IMR-90 (cell line): Measurements from ENCODE around the gene VPS35L. TPM values are rescaled to one million over a fixed set of nuclear protein-coding genes. Genes with fewer than 3 reads are reported as not detected.

Source experiments
- ATAC-seq: fragments of 200-7000 bp; cut with Tn5 transposase; 2 replicates; pipeline ENCODE4 v1.9.1; 2020; ENCODE audit warnings: low read depth, mild to moderate bottlenecking, moderate library complexity
- BruUV-seq: library from RNA; stranded (reverse); fragments of 400-500 nt; replicated peaks from 2 replicates; lab custom pipeline; 2021; lab: Mats Ljungman, UMichigan
- CTCF ChIA-PET: fragments of 300-600 bp; formaldehyde crosslinking; extraction: SDS; loops from one replicate; lab custom pipeline; 2021; ENCODE audit warnings: antibody characterized with exemption; lab: Yijun Ruan, JAX
- POLR2A ChIA-PET: fragments of 300-600 bp; sonication (Branson Sonifier 250); formaldehyde crosslinking; loops from one replicate; lab custom pipeline; 2022; ENCODE audit warnings: antibody characterized with exemption; ENCODE audit not compliant: unreplicated experiment; lab: Charles Lee
- DNase-seq: peaks from one replicate; pipeline ENCODE4 v3.0.0; 2013
- H2AFZ ChIP-seq: replicated peaks from 2 replicates; pipeline ENCODE3; 2013; ENCODE audit warnings: low read length, mild to moderate bottlenecking; ENCODE audit not compliant: poor library complexity
- H2AK5ac ChIP-seq: 2 replicates; pipeline ENCODE4 v1.6.1; 2013; ENCODE audit warnings: low read depth, low read length, inconsistent platforms
- H2AK9ac ChIP-seq: replicated peaks from 2 replicates; pipeline ENCODE3; 2013; ENCODE audit warnings: mild to moderate bottlenecking, low read depth, low read length, moderate library complexity; ENCODE audit not compliant: poor library complexity
- H2BK120ac ChIP-seq: 2 replicates; pipeline ENCODE4 v1.6.1; 2013; ENCODE audit warnings: low read depth, low read length, inconsistent platforms
- H2BK15ac ChIP-seq: 3 replicates; pipeline ENCODE4 v1.6.1; 2013; ENCODE audit warnings: low read depth, low read length, inconsistent platforms
- H2BK20ac ChIP-seq: 2 replicates; pipeline ENCODE4 v1.6.1; 2013; ENCODE audit warnings: low read depth, mild to moderate bottlenecking, inconsistent platforms, low read length, moderate library complexity
- H2BK5ac ChIP-seq: 2 replicates; pipeline ENCODE4 v1.6.1; 2013; ENCODE audit warnings: mild to moderate bottlenecking, low read depth, low read length, inconsistent platforms; ENCODE audit not compliant: poor library complexity, severe bottlenecking
- H3K14ac ChIP-seq: replicated peaks from 2 replicates; pipeline ENCODE4 v1.6.1; 2013; ENCODE audit warnings: low read depth, low read length, inconsistent platforms
- H3K18ac ChIP-seq: 2 replicates; pipeline ENCODE4 v1.6.1; 2013; ENCODE audit warnings: low read depth, low read length, control low read depth
- H3K23ac ChIP-seq: 2 replicates; pipeline ENCODE4 v1.6.1; 2013; ENCODE audit warnings: low read depth, low read length, inconsistent platforms
- H3K27ac ChIP-seq: 2 replicates; pipeline ENCODE4 v1.5.1; 2013; ENCODE audit warnings: mild to moderate bottlenecking, control low read depth, low read length; ENCODE audit not compliant: insufficient read depth
- H3K27me3 ChIP-seq: 2 replicates; pipeline ENCODE4 v1.6.1; 2013; ENCODE audit warnings: low read length; ENCODE audit not compliant: control insufficient read depth, insufficient read depth
- H3K36me3 ChIP-seq: 2 replicates; pipeline ENCODE4 v1.6.1; 2013; ENCODE audit warnings: low read length, mixed read lengths; ENCODE audit not compliant: control insufficient read depth, insufficient read depth
- H3K4ac ChIP-seq: 2 replicates; pipeline ENCODE4 v1.6.1; 2013; ENCODE audit warnings: low read depth, low read length, inconsistent platforms
- H3K4me1 ChIP-seq: 2 replicates; pipeline ENCODE4 v1.6.1; 2013; ENCODE audit warnings: low read length, mixed read lengths; ENCODE audit not compliant: control insufficient read depth, insufficient read depth
- H3K4me2 ChIP-seq: 2 replicates; pipeline ENCODE4 v1.6.1; 2013; ENCODE audit warnings: low read depth, mild to moderate bottlenecking, control low read depth, low read length, moderate library complexity
- H3K4me3 ChIP-seq: 2 replicates; pipeline ENCODE4 v1.5.1; 2013; ENCODE audit warnings: low read depth, mild to moderate bottlenecking, control low read depth, low read length, moderate library complexity; ENCODE audit not compliant: insufficient read depth
- H3K56ac ChIP-seq: 2 replicates; pipeline ENCODE4 v1.6.1; 2013; ENCODE audit warnings: low read length, inconsistent platforms; ENCODE audit not compliant: insufficient read depth; ENCODE audit errors: extremely low read depth
- H3K79me1 ChIP-seq, 2 experiments: 2 replicates each; pipeline ENCODE4 v1.6.1; 2013; ENCODE audit warnings: low read length in 2 of 2, inconsistent platforms in 1 of 2, low read depth in 1 of 2
- H3K9ac ChIP-seq: 2 replicates; pipeline ENCODE4 v1.6.1; 2013; ENCODE audit warnings: low read depth, low read length, control low read depth
- H3K9me1 ChIP-seq: 2 replicates; pipeline ENCODE4 v1.6.1; 2013; ENCODE audit warnings: low read length, inconsistent platforms; ENCODE audit not compliant: insufficient read depth
- H3K9me3 ChIP-seq: 2 replicates; pipeline ENCODE4 v1.6.1; 2013; ENCODE audit warnings: low read length; ENCODE audit not compliant: control insufficient read depth, insufficient read depth
- H4K20me1 ChIP-seq: 2 replicates; pipeline ENCODE4 v1.6.1; 2013; ENCODE audit warnings: low read length, inconsistent platforms; ENCODE audit not compliant: insufficient read depth
- H4K5ac ChIP-seq: 2 replicates; pipeline ENCODE4 v1.6.1; 2013; ENCODE audit warnings: mild to moderate bottlenecking, low read depth, low read length, control low read depth
- H4K8ac ChIP-seq, 2 experiments: 2 replicates each; pipeline ENCODE4 v1.6.1; 2013; ENCODE audit warnings: low read depth in 2 of 2, low read length in 2 of 2, control low read depth in 1 of 2, inconsistent platforms in 1 of 2
- H4K91ac ChIP-seq: 2 replicates; pipeline ENCODE4 v1.6.1; 2013; ENCODE audit warnings: low read depth, low read length, inconsistent platforms; ENCODE audit not compliant: insufficient read depth
- BHLHE40 ChIP-seq: fragments of 150-350 bp; IDR thresholded peaks from 2 replicates; pipeline ENCODE4 v1.6.1; 2016; ENCODE audit warnings: mild to moderate bottlenecking, low read depth, low read length
- CEBPB ChIP-seq: IDR thresholded peaks from 2 replicates; pipeline ENCODE4 v1.6.1; 2012; ENCODE audit warnings: low read depth, low read length, improper control_type of control experiment
- CTCF ChIP-seq: conservative IDR thresholded peaks from 2 replicates; pipeline ENCODE4 v1.5.1; 2012; ENCODE audit warnings: mild to moderate bottlenecking, low read depth, low read length, improper control_type of control experiment
- ELK1 ChIP-seq: fragments of 150-350 bp; IDR thresholded peaks from 2 replicates; pipeline ENCODE4 v1.6.1; 2016; ENCODE audit warnings: low read depth, mild to moderate bottlenecking, low read length, moderate library complexity, borderline replicate concordance
- MAFK ChIP-seq: IDR thresholded peaks from 2 replicates; pipeline ENCODE4 v1.6.1; 2012; ENCODE audit warnings: low read depth, low read length, improper control_type of control experiment
- MAZ ChIP-seq: IDR thresholded peaks from 2 replicates; pipeline ENCODE4 v1.6.1; 2012; ENCODE audit warnings: low read depth, mild to moderate bottlenecking, low read length, improper control_type of control experiment, moderate library complexity, borderline replicate concordance
- MXI1 ChIP-seq: IDR thresholded peaks from 2 replicates; pipeline ENCODE4 v1.6.1; 2012; ENCODE audit warnings: low read depth, mild to moderate bottlenecking, low read length, moderate library complexity, borderline replicate concordance
- NFE2L2 ChIP-seq: fragments of 150-350 bp; IDR thresholded peaks from 2 replicates; pipeline ENCODE4 v1.6.1; 2016; ENCODE audit warnings: low read depth, mild to moderate bottlenecking, low read length
- POLR2A ChIP-seq: IDR thresholded peaks from 2 replicates; pipeline ENCODE4 v1.6.1; 2012; ENCODE audit warnings: mild to moderate bottlenecking, low read depth, low read length
- RAD21 ChIP-seq: IDR thresholded peaks from 2 replicates; pipeline ENCODE4 v1.6.1; 2012; ENCODE audit warnings: low read length, improper control_type of control experiment
- RFX5 ChIP-seq: IDR thresholded peaks from 2 replicates; pipeline ENCODE4 v1.8.0; 2012; ENCODE audit warnings: low read depth, mild to moderate bottlenecking, low read length, moderate library complexity
- USF2 ChIP-seq: fragments of 150-350 bp; IDR thresholded peaks from 2 replicates; pipeline ENCODE4 v1.6.1; 2017; ENCODE audit warnings: mild to moderate bottlenecking, antibody characterized with exemption, low read length, low read depth
- WGBS, 2 experiments: methylation state at CpG; one replicate each; pipeline versions ENCODE4 v1.1.5 to v1.1.7; 2013; ENCODE audit warnings: missing lambda C conversion rate in 2 of 2; ENCODE audit not compliant: insufficient read length in 1 of 2; ENCODE audit errors: extremely low coverage in 2 of 2; 5-methylcytosine and 5-hydroxymethylcytosine counted together
- dilution Hi-C: fragments of 300-500 bp; cut with HindIII; formaldehyde crosslinking; loops from one replicate; pipeline ENCODE4 v1.14.3; 2018; ENCODE audit warnings: low sequenced_read_pairs; ENCODE audit not compliant: unreplicated experiment
- in situ Hi-C: fragments of 300-500 bp; cut with MboI; formaldehyde crosslinking; loops from 3 replicates; pipeline ENCODE4 v1.14.3; 2019; ENCODE audit warnings: low sequenced_read_pairs, inconsistent platforms, mixed read lengths
- intact Hi-C: fragments of 100-400 bp; cut with micrococcal nuclease; formaldehyde crosslinking; loops from 2 replicates; pipeline ENCODE4 v1.10.0; 2022
- polyA plus RNA-seq, 3 experiments: library from polyadenylated mRNA; depleted of rRNA; stranded (reverse); fragments of >200 nt; gene quantifications; 2 replicates each; pipeline ENCODE4 v1.2.3, GENCODE V29; 2012; ENCODE audit warnings: low replicate concordance in 1 of 3
- total RNA-seq: library from RNA; depleted of rRNA; stranded (reverse); fragments of >200 nt; gene quantifications from 2 replicates; pipeline ENCODE4 v1.2.3, GENCODE V29; 2012

VPS35L gene
- total and polyA plus RNA-seq, 2 of the 4 experiments (the other 2 are of a cell fraction): 28.0 to 40.1 TPM

- Histone ChIP-seq H3K36me3 (no peaks in the 10 kb centered on the region), H3K23ac (peak within 1 kb of the TSS; percentile 93), H3K9me1 (peaks cover 5% of the 10 kb centered on the region), H4K8ac (peak within 1 kb of the TSS in 1 of 2 experiments; percentile 87; a peak in 2 of 4 replicates), H2AFZ (peak within 1 kb of the TSS; percentile 95), H3K4me3 (peak within 1 kb of the TSS; percentile 81), H3K4me1 (peaks cover 3% of the 10 kb centered on the region; the same call in 1 of the 2 replicates), H3K9ac (peak within 1 kb of the TSS; percentile 83), H2BK120ac (0 out of 2 replicates have a peak within 1 kb of the TSS, but pooled peaks have one; percentile 10), H3K4me2 (peak within 1 kb of the TSS; percentile 84), H2BK15ac (no peak within 1 kb of the TSS; the same call in 2 of the 3 replicates), H2AK5ac (peak within 1 kb of the TSS; percentile 18; the same call in 1 of the 2 replicates), H2BK5ac (peak within 1 kb of the TSS; percentile 45), H3K4ac (peak within 1 kb of the TSS; percentile 65), H4K5ac (0 out of 2 replicates have a peak within 1 kb of the TSS, but pooled peaks have one; percentile 6), H3K79me1 (peaks cover 27 to 56% of the 10 kb centered on the region in 2 experiments), H2BK20ac (no peak within 1 kb of the TSS), H4K20me1 (no peaks in the 10 kb centered on the region), H3K9me3 (no peaks in the 10 kb centered on the region), H3K27me3 (no peaks in the 10 kb centered on the region), H4K91ac (0 out of 2 replicates have a peak within 1 kb of the TSS, but pooled peaks have one; percentile 6), H2AK9ac (peak within 1 kb of the TSS; percentile 83), H3K56ac (peak within 1 kb of the TSS; percentile 66; the same call in 1 of the 2 replicates), H3K18ac (no peak within 1 kb of the TSS), H3K14ac (peak within 1 kb of the TSS; percentile 86), H3K27ac (peak within 1 kb of the TSS; percentile 72)
- ChIA-PET POLR2A (interaction anchor here (0.6 kb wide), 1 partner anchor 1214 kb away, joined by 9 read pairs; no protein-coding TSS in a partner anchor), CTCF (interaction anchor here (0.7 to 1.0 kb wide), 2 partner anchors 11 to 34 kb away, joined by 3 to 5 read pairs; no protein-coding TSS in a partner anchor)
- DNase-seq: peak; percentile 86
- WGBS, 2 experiments: 0% methylated on average over 29 of the region's 62 CpGs; no CpG with 5 or more reads in 1 of the 2 experiments
- BruUV-seq: no TSS peak
- intact Hi-C loops (loop anchor here (2.0 to 5.0 kb wide), 3 partner anchors 33 to 434 kb away; partner anchors contain the start of genes ITPRIPL2 and VPS35L), in situ Hi-C loops (no loop called here), dilution Hi-C loops (no loop called here)
- peak; percentile 88 for ATAC-seq
- TF ChIP-seq ELK1: no peak
- TF ChIP-seq MAFK: no peak
- TF ChIP-seq BHLHE40: peak; percentile 71
- TF ChIP-seq RAD21: no peak; the same call in 1 of the 2 replicates
- no peak for TF ChIP-seq RFX5
- TF ChIP-seq MXI1: peak; percentile 26; the same call in 1 of the 2 replicates
- peak; percentile 76 for TF ChIP-seq POLR2A
- TF ChIP-seq NFE2L2: no peak
- TF ChIP-seq MAZ: peak; percentile 76; the same call in 1 of the 2 replicates
- TF ChIP-seq CTCF: peak; percentile 42
- TF ChIP-seq USF2: no peak; the same call in 1 of the 2 replicates
- TF ChIP-seq CEBPB: no peak
Observed at GRCh38 chr16:19521471-19522396, 33.8 kb upstream of the VPS35L start, which contains the start of gene GDE1. Gene GDE1, minus strand, starts transcription at chr16:19522098. Its CDS starts 134 bp downstream, at chr16:19521964.
